Esophagus squamous epithelium (tissue), 4 donors: ENCODE measurements around the gene GGN.

ENCODE experiments used
- POLR2A ChIP-seq, 4 donors: fragments of 450-650 bp; IDR thresholded peaks; one replicate each; pipeline ENCODE4 v1.6.1; 2017; ENCODE audit warnings: antibody characterized with exemption in 4 of 4, mild to moderate bottlenecking in 4 of 4, moderate library complexity in 3 of 4
- TF ChIP-seq, protein P1 (sequence below), 6 experiments: fragments of 450-650 bp in 4 of 6; fragments of 200-600 bp in 2 of 6; sonication (generic) in 2 of 6; IDR thresholded peaks; one replicate each; pipeline ENCODE4 v1.5.1; 2016 to 2019; ENCODE audit warnings: antibody characterized with exemption in 6 of 6, mild to moderate bottlenecking in 4 of 6, moderate library complexity in 4 of 6

DNA sequence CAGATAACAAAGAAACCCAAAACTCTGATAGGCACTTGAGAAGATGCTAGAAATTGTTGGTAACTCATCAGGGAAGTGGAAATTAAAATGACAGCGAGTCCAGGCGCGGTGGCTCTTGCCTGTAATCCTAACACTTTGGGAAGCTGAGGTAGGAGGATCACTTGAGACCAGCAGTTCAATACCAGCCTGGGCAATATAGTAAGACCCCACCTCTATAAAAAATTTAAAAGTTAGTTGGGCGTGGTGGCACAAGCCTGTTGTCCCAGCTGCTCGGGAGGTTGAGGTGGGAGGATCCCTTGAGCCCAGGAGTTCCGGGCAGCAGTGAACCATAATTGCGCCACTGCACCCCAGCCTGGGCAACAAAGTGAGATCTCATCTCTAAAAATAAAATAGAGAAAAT is 43.1 kb upstream of the GGN start:
- TF ChIP-seq, protein P1, sequence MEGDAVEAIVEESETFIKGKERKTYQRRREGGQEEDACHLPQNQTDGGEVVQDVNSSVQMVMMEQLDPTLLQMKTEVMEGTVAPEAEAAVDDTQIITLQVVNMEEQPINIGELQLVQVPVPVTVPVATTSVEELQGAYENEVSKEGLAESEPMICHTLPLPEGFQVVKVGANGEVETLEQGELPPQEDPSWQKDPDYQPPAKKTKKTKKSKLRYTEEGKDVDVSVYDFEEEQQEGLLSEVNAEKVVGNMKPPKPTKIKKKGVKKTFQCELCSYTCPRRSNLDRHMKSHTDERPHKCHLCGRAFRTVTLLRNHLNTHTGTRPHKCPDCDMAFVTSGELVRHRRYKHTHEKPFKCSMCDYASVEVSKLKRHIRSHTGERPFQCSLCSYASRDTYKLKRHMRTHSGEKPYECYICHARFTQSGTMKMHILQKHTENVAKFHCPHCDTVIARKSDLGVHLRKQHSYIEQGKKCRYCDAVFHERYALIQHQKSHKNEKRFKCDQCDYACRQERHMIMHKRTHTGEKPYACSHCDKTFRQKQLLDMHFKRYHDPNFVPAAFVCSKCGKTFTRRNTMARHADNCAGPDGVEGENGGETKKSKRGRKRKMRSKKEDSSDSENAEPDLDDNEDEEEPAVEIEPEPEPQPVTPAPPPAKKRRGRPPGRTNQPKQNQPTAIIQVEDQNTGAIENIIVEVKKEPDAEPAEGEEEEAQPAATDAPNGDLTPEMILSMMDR (IDR thresholded peaks at IDR 0.05): no peak
- TF ChIP-seq POLR2A (IDR thresholded peaks at IDR 0.05): no peak
